ENCODE results near the gene C11orf98. TPM values are rescaled to one million over a fixed set of nuclear protein-coding genes. Genes with fewer than 3 reads are reported as not detected.
"Not testable (repeated sequence)": the region's sequence is repeated elsewhere in the genome, so short reads cannot be mapped to it uniquely, and the experiment has no call there.

Gene C11orf98
- total RNA-seq, 1 donor from 2014 or later, result 31.1 TPM

DNA sequence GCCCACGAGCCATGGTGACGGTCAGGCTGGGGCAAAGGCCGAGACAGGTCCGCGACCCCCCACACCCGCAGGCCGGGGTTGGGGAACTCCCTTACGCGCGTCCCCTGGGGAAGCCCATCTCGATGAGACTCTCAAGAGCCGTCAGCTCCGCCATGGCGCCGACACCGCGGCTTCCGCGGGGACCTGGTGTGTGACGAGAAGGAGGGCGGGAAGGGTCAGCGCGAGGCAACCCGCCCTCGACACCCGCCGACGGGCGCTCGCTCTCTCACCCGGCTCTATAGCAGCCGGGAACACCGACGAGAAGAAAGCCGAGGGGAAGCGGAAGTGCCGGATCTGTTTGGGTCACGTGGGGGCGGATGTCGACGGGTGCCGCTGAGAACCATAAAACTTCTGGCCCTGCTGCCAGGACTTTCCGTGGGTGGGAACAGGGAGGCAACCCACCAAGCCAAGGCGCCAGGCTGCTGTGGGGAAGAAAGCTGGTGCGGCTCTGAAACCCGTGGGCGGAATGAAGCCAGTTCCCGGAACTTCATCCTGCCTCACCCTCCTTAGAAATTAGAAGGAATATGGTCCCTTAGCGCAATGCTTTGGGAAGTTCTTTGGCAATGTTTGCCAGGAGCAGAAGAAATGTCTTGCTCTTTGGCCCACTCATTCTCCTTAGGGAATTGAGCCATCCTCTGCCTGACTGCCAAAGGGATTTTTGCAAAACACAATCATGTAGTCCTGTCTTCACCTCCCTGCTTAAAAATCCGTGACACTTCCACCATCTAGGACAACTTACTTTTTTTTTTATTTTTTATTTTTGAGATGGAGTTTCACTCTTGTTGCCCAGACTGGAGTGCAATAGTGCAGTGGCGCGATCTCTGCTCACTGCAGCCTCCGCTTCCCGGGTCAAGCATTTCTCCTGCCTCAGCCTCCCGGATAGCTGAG lies 14.0 kb upstream of the C11orf98 start, which contains the start of gene UBXN1:
Gene UBXN1 (minus strand): TSS at position 304 of the 927 bp plus-strand sequence. CDS start 150 bp downstream, at position 154.
- peak within 1 kb of the TSS; percentile 92 for H3K4me3 ChIP-seq
- intact Hi-C loops (cut with micrococcal nuclease), result no loop called here
- TF ChIP-seq, protein P1, sequence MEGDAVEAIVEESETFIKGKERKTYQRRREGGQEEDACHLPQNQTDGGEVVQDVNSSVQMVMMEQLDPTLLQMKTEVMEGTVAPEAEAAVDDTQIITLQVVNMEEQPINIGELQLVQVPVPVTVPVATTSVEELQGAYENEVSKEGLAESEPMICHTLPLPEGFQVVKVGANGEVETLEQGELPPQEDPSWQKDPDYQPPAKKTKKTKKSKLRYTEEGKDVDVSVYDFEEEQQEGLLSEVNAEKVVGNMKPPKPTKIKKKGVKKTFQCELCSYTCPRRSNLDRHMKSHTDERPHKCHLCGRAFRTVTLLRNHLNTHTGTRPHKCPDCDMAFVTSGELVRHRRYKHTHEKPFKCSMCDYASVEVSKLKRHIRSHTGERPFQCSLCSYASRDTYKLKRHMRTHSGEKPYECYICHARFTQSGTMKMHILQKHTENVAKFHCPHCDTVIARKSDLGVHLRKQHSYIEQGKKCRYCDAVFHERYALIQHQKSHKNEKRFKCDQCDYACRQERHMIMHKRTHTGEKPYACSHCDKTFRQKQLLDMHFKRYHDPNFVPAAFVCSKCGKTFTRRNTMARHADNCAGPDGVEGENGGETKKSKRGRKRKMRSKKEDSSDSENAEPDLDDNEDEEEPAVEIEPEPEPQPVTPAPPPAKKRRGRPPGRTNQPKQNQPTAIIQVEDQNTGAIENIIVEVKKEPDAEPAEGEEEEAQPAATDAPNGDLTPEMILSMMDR (IDR thresholded peaks at IDR 0.05; ENCODE audit: borderline replicate concordance), result no peak
- peaks cover 52% of the 10 kb centered on the region for H3K4me1 ChIP-seq
- H3K27me3 ChIP-seq (ENCODE audit: low read depth), result no peaks in the 10 kb centered on the region
- DNase-seq, result peak; percentile 93
- H3K36me3 ChIP-seq, result peaks cover 41% of the 10 kb centered on the region
- H3K9me3 ChIP-seq (replicated peaks), result no peaks in the 10 kb centered on the region
- H3K27ac ChIP-seq (replicated peaks), result peak within 1 kb of the TSS; percentile 95

DNA sequence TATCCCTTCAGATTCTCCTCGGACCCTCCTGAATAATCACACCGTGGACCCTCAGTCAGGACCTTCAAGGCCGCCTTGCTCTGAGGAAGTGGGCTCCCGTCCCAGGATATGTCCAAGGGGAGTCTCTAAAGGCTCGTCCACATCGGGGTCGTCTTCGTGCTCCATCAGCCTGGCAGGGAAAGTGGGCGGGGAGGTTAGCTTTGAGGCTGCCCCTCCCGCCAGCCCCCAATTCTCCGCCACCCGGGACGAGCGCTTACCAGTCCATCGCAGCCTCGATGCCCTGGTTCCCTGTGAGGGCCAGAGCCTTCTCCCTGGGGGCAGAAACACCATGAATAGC lies 13.4 kb upstream of the C11orf98 start:
- DNase-seq, result no peak
- H3K27me3 ChIP-seq (ENCODE audit: low read depth), result no peaks in the 10 kb centered on the region
- peaks cover 56% of the 10 kb centered on the region for H3K4me1 ChIP-seq
- H3K36me3 ChIP-seq, result peaks cover 48% of the 10 kb centered on the region
- TF ChIP-seq, protein P1 (IDR thresholded peaks at IDR 0.05; ENCODE audit: borderline replicate concordance), result no peak
- H3K27ac ChIP-seq (replicated peaks), result peak overlapping the region; percentile 95
- peak overlapping the region; percentile 92 for H3K4me3 ChIP-seq
- no peaks in the 10 kb centered on the region for H3K9me3 ChIP-seq (replicated peaks)
- intact Hi-C loops (cut with micrococcal nuclease), result no loop called here

DNA sequence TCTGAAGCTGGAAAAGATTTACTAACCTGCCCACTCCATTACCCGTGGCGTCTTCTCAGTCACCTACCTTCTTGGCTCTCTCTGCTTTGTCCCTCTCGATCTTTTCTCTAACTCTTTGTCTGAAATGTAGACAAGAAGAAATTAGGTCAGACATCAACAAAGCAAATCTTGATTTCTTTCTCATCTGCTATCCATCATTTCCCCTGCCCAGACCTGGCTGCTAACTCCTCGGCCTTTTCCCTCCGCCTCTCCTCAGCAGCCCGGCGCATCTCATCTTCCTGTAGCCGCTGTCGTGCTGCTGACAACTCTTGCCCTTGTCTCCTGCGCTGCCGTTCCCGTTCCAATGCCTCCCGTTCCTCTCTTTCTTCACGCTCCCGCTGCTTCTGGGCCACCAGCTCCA lies 12.7 kb upstream of the C11orf98 start:
- DNase-seq, result no peak
- peaks cover 50% of the 10 kb centered on the region for H3K36me3 ChIP-seq
- H3K27ac ChIP-seq (replicated peaks), result peak overlapping the region; percentile 95
- no peaks in the 10 kb centered on the region for H3K27me3 ChIP-seq (ENCODE audit: low read depth)
- peak overlapping the region; percentile 92 for H3K4me3 ChIP-seq
- TF ChIP-seq, protein P1 (IDR thresholded peaks at IDR 0.05; ENCODE audit: borderline replicate concordance), result no peak
- peaks cover 62% of the 10 kb centered on the region for H3K4me1 ChIP-seq
- intact Hi-C loops (cut with micrococcal nuclease), result no loop called here
- no peaks in the 10 kb centered on the region for H3K9me3 ChIP-seq (replicated peaks)

DNA sequence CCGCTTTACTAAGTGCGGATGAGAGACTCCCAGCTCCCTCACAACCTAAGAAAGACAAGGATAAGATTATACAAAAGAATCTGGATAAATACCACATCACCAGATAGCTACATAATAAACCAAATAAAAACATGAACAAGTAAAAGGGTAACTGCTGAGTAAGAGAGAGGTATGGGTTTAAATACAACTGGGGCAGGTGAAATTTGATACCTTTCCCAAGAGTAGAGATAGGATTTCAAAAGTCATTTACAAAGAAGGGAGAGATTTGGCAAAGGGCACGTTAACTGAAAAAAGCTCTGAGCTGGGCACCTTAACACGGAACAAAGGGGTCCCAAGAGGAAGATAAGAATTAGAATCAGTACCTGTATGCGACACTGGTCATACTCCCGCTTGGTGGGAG lies 12.1 kb upstream of the C11orf98 start:
- peaks cover 68% of the 10 kb centered on the region for H3K4me1 ChIP-seq
- intact Hi-C loops (cut with micrococcal nuclease), result no loop called here

DNA sequence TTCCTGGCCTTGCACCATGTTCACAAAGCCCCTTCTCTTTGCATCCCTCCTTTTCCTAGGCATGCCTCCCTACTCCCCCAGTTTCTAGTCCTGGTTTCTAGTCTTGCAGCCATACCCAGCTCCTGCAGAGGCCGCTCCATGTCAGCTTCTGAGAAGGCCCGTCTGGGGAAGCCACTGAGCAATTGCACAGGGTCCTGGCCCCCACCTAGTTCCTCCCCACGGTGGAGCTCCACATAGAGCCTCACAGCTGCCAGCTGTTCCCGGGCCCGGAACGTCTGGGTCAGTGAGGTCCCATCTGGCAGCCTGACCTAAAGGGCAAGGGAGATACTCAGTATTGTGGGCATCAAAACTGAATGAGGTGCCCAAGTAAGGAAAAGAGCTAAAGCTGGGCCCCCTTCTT lies 11.7 kb upstream of the C11orf98 start:
- Histone ChIP-seq H3K4me1 (peaks cover 73% of the 10 kb centered on the region), H3K27ac (replicated peaks) (no peak overlapping the region), H3K9me3 (replicated peaks) (no peaks in the 10 kb centered on the region), H3K36me3 (peaks cover 50% of the 10 kb centered on the region), H3K4me3 (no peak overlapping the region), H3K27me3 (ENCODE audit: low read depth) (no peaks in the 10 kb centered on the region)
- intact Hi-C loops (cut with micrococcal nuclease), result no loop called here
- TF ChIP-seq, protein P1 (IDR thresholded peaks at IDR 0.05; ENCODE audit: borderline replicate concordance), result no peak
- DNase-seq, result no peak

More for the DNA sequence above, 12.1 kb upstream of the C11orf98 start:
- no peak for DNase-seq
- no peak overlapping the region for H3K27ac ChIP-seq (replicated peaks)
- H3K9me3 ChIP-seq (replicated peaks), result no peaks in the 10 kb centered on the region
- no peaks in the 10 kb centered on the region for H3K27me3 ChIP-seq (ENCODE audit: low read depth)
- peaks cover 50% of the 10 kb centered on the region for H3K36me3 ChIP-seq
- peak overlapping the region; percentile 92 for H3K4me3 ChIP-seq
- TF ChIP-seq, protein P1 (IDR thresholded peaks at IDR 0.05; ENCODE audit: borderline replicate concordance), result no peak

DNA sequence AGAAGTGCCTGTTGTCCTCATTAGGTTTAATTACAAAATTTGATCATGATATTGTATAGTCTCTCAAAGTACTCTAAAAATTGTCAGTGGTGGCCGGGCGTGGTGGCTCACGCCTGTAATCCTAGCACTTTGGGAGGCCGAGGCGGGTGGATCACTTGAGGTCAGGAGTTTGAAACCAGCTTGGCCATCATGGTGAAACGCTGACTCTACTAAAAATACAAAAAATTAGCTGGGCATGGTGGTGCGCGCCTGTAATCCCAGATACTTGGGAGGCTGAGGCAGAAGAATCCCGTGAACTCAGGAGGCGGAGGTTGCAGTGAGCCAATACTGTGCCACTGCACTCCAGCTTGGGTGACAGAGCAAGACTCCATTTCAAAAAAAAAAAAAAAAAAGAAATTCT lies 10.4 kb upstream of the C11orf98 start:
- H3K27ac ChIP-seq (replicated peaks); H3K27me3 ChIP-seq (ENCODE audit: low read depth); H3K4me3 ChIP-seq; intact Hi-C loops (cut with micrococcal nuclease); DNase-seq; H3K9me3 ChIP-seq (replicated peaks): not testable (repeated sequence)
- peaks cover 50% of the 10 kb centered on the region for H3K36me3 ChIP-seq
- peaks cover 75% of the 10 kb centered on the region for H3K4me1 ChIP-seq

Measured in left ventricle myocardium inferior (tissue), 1 donor.